HCT116 (cell line): ENCODE results near the gene PLPP6. TPM values are rescaled to one million over a fixed set of nuclear protein-coding genes. Genes with fewer than 3 reads are reported as not detected.

Experiments used
- ATAC-seq: fragments of 200-7000 bp; cut with Tn5 transposase; 2 replicates; pipeline ENCODE4 v1.9.1; 2020; ENCODE audit warnings: mild to moderate bottlenecking, moderate library complexity
- BruUV-seq: library from RNA; stranded (reverse); fragments of 400-500 nt; replicated peaks from 2 replicates; lab custom pipeline; 2021; lab: Mats Ljungman, UMichigan
- CTCF ChIA-PET: fragments of 300-600 bp; sonication (Branson Sonifier 250); formaldehyde crosslinking; loops from one replicate; lab custom pipeline; 2021; ENCODE audit warnings: antibody characterized with exemption; lab: Charles Lee
- POLR2A ChIA-PET: fragments of 300-600, 350-600 bp; sonication (Branson Sonifier 250); formaldehyde crosslinking; loops from one replicate; lab custom pipeline; 2021; ENCODE audit warnings: antibody characterized with exemption; lab: Charles Lee
- RAD21 ChIA-PET, 2 experiments: fragments of 300-600 bp; sonication (Branson Sonifier 250); formaldehyde crosslinking; loops; one replicate each; lab custom pipeline; 2023; ENCODE audit warnings: low total read pairs in 2 of 2; ENCODE audit not compliant: uncharacterized antibody in 2 of 2, unreplicated experiment in 2 of 2, low non-redundant PET in 1 of 2; lab: Charles Lee
- DNase-seq: peaks from one replicate; pipeline ENCODE4 v3.0.0-alpha.2; 2010; ENCODE audit warnings: low read depth, low spot score
- H2AFZ ChIP-seq: fragments of 200-600 bp; shearing (Covaris generic), sonication (generic); 2 replicates; pipeline ENCODE4 v1.6.1; 2017; ENCODE audit warnings: low read depth, mixed run types, mixed read lengths, antibody characterized with exemption, low read length; ENCODE audit not compliant: poor library complexity, severe bottlenecking
- H3K27ac ChIP-seq: 2 replicates; pipeline ENCODE4 v1.5.1; 2012; ENCODE audit warnings: low read depth, low read length
- H3K27me3 ChIP-seq: fragments of 200-600 bp; sonication (generic); 2 replicates; pipeline ENCODE4 v1.6.1; 2016; ENCODE audit warnings: mixed run types, low read length, mixed read lengths; ENCODE audit not compliant: insufficient read depth
- H3K36me3 ChIP-seq, 2 experiments: fragments of 200-500 bp in 1 of 2; fragments of 200-600 bp in 1 of 2; sonication (Bioruptor generic) in 1 of 2; sonication (generic) in 1 of 2; 2 replicates each; pipeline versions ENCODE4 v1.5.1 to v1.6.1; 2014 to 2016; ENCODE audit warnings: low read length in 2 of 2, inconsistent platforms in 1 of 2, mixed read lengths in 1 of 2, mixed run types in 1 of 2; ENCODE audit not compliant: insufficient read depth in 2 of 2, control insufficient read depth in 1 of 2
- H3K4me1 ChIP-seq, 2 experiments: fragments of 200-600 bp in 1 of 2; sonication (generic) in 1 of 2; 2 replicates each; pipeline versions ENCODE4 v1.5.1 to v1.6.1; 2012 to 2017; ENCODE audit warnings: low read length in 2 of 2, inconsistent platforms in 1 of 2, mild to moderate bottlenecking in 1 of 2, mixed read lengths in 1 of 2, mixed run types in 1 of 2, moderate library complexity in 1 of 2; ENCODE audit not compliant: insufficient read depth in 2 of 2, control insufficient read depth in 1 of 2
- H3K4me2 ChIP-seq: fragments of 200-600 bp; sonication (generic); 2 replicates; pipeline ENCODE4 v1.6.1; 2017; ENCODE audit warnings: mixed run types, low read length, mixed read lengths
- H3K4me3 ChIP-seq, 2 experiments: fragments of 200-600 bp in 1 of 2; sonication (generic) in 1 of 2; replicated peaks in 1 of 2; 2 replicates each; pipeline ENCODE4 v1.5.1; 2011 to 2016; ENCODE audit warnings: low read length in 2 of 2, control low read depth in 1 of 2, low read depth in 1 of 2, mild to moderate bottlenecking in 1 of 2, mixed read lengths in 1 of 2, mixed run types in 1 of 2
- H3K79me2 ChIP-seq: fragments of 200-600 bp; sonication (generic); 2 replicates; pipeline ENCODE4 v1.6.1; 2017; ENCODE audit warnings: mild to moderate bottlenecking, mixed run types, low read length, moderate library complexity, mixed read lengths; ENCODE audit not compliant: insufficient read depth
- H3K9ac ChIP-seq: fragments of 200-600 bp; sonication (generic); 2 replicates; pipeline ENCODE4 v1.6.1; 2016; ENCODE audit warnings: low read length, mixed read lengths
- H3K9me2 ChIP-seq: fragments of 200-600 bp; sonication (generic), shearing (Covaris generic); 2 replicates; pipeline ENCODE4 v1.6.1; 2017; ENCODE audit warnings: mixed run types, mild to moderate bottlenecking, moderate library complexity; ENCODE audit not compliant: insufficient read depth
- H3K9me3 ChIP-seq, 2 experiments: fragments of 200-500 bp in 1 of 2; fragments of 200-600 bp in 1 of 2; sonication (Bioruptor generic) in 1 of 2; sonication (generic) in 1 of 2; 2 replicates each; pipeline ENCODE4 v1.6.1; 2014 to 2017; ENCODE audit warnings: low read length in 2 of 2, mixed read lengths in 2 of 2, inconsistent platforms in 1 of 2, low read depth in 1 of 2, mild to moderate bottlenecking in 1 of 2, mixed run types in 1 of 2, moderate library complexity in 1 of 2; ENCODE audit not compliant: control insufficient read depth in 1 of 2, insufficient read depth in 1 of 2
- H4K20me1 ChIP-seq: fragments of 200-600 bp; sonication (generic), shearing (Covaris generic); 2 replicates; pipeline ENCODE4 v1.6.1; 2017; ENCODE audit warnings: mixed run types, mild to moderate bottlenecking, moderate library complexity; ENCODE audit not compliant: insufficient read depth
- CEBPB ChIP-seq: IDR thresholded peaks from 2 replicates; pipeline ENCODE4 v1.6.1; 2012; ENCODE audit warnings: low read depth
- ELF1 ChIP-seq: IDR thresholded peaks from 2 replicates; pipeline ENCODE4 v1.6.1; 2012; ENCODE audit warnings: low read depth, borderline replicate concordance
- EZH2 ChIP-seq: fragments of 200-600 bp; sonication (generic); IDR thresholded peaks from 2 replicates; pipeline ENCODE4 v1.6.1; 2017; ENCODE audit warnings: antibody characterized with exemption, mixed run types
- EZH2phosphoT487 ChIP-seq: fragments of 200-600 bp; IDR thresholded peaks from 2 replicates; pipeline ENCODE4 v1.6.1; 2018; ENCODE audit warnings: antibody characterized with exemption, borderline replicate concordance
- FOSL1 ChIP-seq: IDR thresholded peaks from 2 replicates; pipeline ENCODE4 v1.6.1; 2012; ENCODE audit warnings: low read depth
- RAD21 ChIP-seq: IDR thresholded peaks from 2 replicates; pipeline ENCODE4 v1.6.1; 2012; ENCODE audit warnings: low read depth, mild to moderate bottlenecking
- SP1 ChIP-seq: IDR thresholded peaks from 2 replicates; pipeline ENCODE4 v1.6.1; 2012; ENCODE audit warnings: low read depth
- intact Hi-C: fragments of 100-400 bp; cut with micrococcal nuclease; formaldehyde crosslinking; loops from 2 replicates; pipeline ENCODE4 v1.10.0; 2022
- total RNA-seq: library from RNA; stranded (reverse); gene quantifications from one replicate; pipeline ENCODE4 v1.2.1, GENCODE V29; 2021; ENCODE audit not compliant: unreplicated experiment
- TF ChIP-seq, protein P1 (sequence below): IDR thresholded peaks from 2 replicates; pipeline ENCODE4 v1.6.1; 2012
- TF ChIP-seq, protein P2 (sequence below): IDR thresholded peaks from 2 replicates; pipeline ENCODE4 v1.6.1; 2012; ENCODE audit warnings: low read depth
- TF ChIP-seq, protein P3 (sequence below), 3 experiments: fragments of 200-600 bp in 1 of 3; sonication (generic) in 1 of 3; IDR thresholded peaks in 2 of 3; conservative IDR thresholded peaks in 1 of 3; 2 replicates each; pipeline ENCODE4 v1.5.1; 2012 to 2017; ENCODE audit warnings: low read depth in 2 of 3, low read length in 2 of 3, antibody characterized with exemption in 1 of 3, borderline replicate concordance in 1 of 3, control low read depth in 1 of 3, mild to moderate bottlenecking in 1 of 3, mixed read lengths in 1 of 3, mixed run types in 1 of 3, moderate library complexity in 1 of 3; ENCODE audit not compliant: insufficient read depth in 1 of 3
- TF ChIP-seq, protein P4 (sequence below): IDR thresholded peaks from 2 replicates; pipeline ENCODE4 v1.6.1; 2012
- TF ChIP-seq, protein P5 (sequence below): IDR thresholded peaks from 2 replicates; pipeline ENCODE4 v1.6.1; 2011; ENCODE audit warnings: mild to moderate bottlenecking, low read length, moderate library complexity; ENCODE audit not compliant: insufficient replicate concordance; ENCODE audit errors: extremely low read depth

PLPP6 gene
- total RNA-seq, 1 experiment from 2014 or later = 5.0 TPM

DNA sequence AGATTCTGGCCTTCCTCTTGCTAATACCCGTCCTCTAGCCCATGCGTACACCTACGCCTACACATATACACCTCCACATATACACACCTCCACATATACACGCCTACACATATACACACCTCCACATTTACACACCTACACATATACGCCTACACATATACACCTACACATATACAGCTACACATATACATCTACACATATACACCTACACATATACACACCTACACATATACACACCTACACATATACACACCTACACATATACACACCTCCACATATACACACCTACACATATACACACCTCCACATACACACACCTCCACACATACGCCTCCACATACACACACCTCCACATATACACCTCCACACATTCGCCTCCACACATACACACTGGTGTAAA lies 51.8 kb downstream of the PLPP6 start (continued):
- TF ChIP-seq EZH2phosphoT487 = no peak
- TF ChIP-seq, protein P1, sequence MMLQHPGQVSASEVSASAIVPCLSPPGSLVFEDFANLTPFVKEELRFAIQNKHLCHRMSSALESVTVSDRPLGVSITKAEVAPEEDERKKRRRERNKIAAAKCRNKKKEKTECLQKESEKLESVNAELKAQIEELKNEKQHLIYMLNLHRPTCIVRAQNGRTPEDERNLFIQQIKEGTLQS = no peak

DNA sequence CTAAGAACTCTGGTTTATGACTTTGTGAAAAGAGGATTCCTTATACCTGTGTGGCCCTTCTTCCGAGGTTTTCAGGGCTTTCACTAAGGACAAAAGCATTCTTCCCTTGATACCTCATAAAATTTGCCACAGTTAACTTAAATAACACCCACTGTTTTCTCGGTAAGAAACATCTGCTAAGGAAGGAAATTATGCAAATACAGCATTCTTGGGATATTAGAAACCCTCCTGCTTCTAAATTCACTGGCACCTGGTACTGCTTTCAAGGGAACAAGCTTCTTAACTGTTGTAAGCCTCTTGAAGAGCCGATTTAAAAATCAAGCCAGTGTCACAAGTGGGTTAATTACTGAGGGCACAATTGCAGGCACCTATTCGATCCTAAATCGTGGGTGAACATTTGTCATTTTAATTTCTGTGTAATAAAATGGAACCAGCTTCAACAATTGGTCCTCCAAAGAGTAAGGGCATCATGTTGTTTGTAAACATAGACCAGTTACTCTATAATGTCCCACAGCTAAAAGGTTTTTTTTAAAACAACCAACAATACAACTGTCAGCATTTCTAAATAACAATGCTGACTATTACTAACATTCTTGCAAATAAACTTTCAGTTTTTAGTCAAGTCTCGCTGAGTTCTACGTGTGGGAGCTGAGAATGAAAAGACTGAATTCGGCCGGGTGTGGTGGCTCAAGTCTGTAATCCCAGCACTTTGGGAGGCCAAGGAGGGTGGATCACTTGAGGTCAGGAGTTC lies 52.3 kb downstream of the PLPP6 start:
- ChIA-PET CTCF (no interaction called here), POLR2A (no interaction called here), RAD21 (no interaction called here)
- Histone ChIP-seq H3K9me3 (no peaks in the 10 kb centered on the region), H3K36me3 (peaks cover 22 to 28% of the 10 kb centered on the region in 2 experiments; a peak in 3 of 4 replicates), H3K9me2 (no peaks in the 10 kb centered on the region), H3K4me2 (no peak overlapping the region), H3K4me1 (no peaks in the 10 kb centered on the region), H3K4me3 (no peak overlapping the region), H3K79me2 (peaks cover 3% of the 10 kb centered on the region; the same call in 1 of the 2 replicates), H3K27me3 (no peaks in the 10 kb centered on the region), H2AFZ (no peak overlapping the region), H4K20me1 (no peaks in the 10 kb centered on the region), H3K9ac (no peak overlapping the region), H3K27ac (no peak overlapping the region)
- no peak for DNase-seq
- TF ChIP-seq, protein P2, sequence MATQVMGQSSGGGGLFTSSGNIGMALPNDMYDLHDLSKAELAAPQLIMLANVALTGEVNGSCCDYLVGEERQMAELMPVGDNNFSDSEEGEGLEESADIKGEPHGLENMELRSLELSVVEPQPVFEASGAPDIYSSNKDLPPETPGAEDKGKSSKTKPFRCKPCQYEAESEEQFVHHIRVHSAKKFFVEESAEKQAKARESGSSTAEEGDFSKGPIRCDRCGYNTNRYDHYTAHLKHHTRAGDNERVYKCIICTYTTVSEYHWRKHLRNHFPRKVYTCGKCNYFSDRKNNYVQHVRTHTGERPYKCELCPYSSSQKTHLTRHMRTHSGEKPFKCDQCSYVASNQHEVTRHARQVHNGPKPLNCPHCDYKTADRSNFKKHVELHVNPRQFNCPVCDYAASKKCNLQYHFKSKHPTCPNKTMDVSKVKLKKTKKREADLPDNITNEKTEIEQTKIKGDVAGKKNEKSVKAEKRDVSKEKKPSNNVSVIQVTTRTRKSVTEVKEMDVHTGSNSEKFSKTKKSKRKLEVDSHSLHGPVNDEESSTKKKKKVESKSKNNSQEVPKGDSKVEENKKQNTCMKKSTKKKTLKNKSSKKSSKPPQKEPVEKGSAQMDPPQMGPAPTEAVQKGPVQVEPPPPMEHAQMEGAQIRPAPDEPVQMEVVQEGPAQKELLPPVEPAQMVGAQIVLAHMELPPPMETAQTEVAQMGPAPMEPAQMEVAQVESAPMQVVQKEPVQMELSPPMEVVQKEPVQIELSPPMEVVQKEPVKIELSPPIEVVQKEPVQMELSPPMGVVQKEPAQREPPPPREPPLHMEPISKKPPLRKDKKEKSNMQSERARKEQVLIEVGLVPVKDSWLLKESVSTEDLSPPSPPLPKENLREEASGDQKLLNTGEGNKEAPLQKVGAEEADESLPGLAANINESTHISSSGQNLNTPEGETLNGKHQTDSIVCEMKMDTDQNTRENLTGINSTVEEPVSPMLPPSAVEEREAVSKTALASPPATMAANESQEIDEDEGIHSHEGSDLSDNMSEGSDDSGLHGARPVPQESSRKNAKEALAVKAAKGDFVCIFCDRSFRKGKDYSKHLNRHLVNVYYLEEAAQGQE = no peak
- no peak for TF ChIP-seq CEBPB
- TF ChIP-seq RAD21 = no peak
- no peak for TF ChIP-seq EZH2
- no peak for TF ChIP-seq SP1
- TF ChIP-seq ELF1 = no peak
- no peak for TF ChIP-seq FOSL1
- TF ChIP-seq, protein P1 = no peak
- TF ChIP-seq, protein P3, sequence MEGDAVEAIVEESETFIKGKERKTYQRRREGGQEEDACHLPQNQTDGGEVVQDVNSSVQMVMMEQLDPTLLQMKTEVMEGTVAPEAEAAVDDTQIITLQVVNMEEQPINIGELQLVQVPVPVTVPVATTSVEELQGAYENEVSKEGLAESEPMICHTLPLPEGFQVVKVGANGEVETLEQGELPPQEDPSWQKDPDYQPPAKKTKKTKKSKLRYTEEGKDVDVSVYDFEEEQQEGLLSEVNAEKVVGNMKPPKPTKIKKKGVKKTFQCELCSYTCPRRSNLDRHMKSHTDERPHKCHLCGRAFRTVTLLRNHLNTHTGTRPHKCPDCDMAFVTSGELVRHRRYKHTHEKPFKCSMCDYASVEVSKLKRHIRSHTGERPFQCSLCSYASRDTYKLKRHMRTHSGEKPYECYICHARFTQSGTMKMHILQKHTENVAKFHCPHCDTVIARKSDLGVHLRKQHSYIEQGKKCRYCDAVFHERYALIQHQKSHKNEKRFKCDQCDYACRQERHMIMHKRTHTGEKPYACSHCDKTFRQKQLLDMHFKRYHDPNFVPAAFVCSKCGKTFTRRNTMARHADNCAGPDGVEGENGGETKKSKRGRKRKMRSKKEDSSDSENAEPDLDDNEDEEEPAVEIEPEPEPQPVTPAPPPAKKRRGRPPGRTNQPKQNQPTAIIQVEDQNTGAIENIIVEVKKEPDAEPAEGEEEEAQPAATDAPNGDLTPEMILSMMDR (IDR thresholded peaks at IDR 0.05 in 2 of 3, conservative IDR thresholded peaks at IDR 0.05 in 1 of 3; ENCODE audit: borderline replicate concordance in 1 of 3, insufficient read depth in 1 of 3, low read depth in 2 of 3, low read length in 2 of 3) = no peak
- TF ChIP-seq, protein P4, sequence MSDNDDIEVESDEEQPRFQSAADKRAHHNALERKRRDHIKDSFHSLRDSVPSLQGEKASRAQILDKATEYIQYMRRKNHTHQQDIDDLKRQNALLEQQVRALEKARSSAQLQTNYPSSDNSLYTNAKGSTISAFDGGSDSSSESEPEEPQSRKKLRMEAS = no peak
- TF ChIP-seq, protein P5, sequence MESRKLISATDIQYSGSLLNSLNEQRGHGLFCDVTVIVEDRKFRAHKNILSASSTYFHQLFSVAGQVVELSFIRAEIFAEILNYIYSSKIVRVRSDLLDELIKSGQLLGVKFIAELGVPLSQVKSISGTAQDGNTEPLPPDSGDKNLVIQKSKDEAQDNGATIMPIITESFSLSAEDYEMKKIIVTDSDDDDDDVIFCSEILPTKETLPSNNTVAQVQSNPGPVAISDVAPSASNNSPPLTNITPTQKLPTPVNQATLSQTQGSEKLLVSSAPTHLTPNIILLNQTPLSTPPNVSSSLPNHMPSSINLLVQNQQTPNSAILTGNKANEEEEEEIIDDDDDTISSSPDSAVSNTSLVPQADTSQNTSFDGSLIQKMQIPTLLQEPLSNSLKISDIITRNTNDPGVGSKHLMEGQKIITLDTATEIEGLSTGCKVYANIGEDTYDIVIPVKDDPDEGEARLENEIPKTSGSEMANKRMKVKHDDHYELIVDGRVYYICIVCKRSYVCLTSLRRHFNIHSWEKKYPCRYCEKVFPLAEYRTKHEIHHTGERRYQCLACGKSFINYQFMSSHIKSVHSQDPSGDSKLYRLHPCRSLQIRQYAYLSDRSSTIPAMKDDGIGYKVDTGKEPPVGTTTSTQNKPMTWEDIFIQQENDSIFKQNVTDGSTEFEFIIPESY = no peak
- intact Hi-C loops = no loop called here
- BruUV-seq = no TSS peak
- no peak for ATAC-seq
